B cell (primary cell): ENCODE data around the gene ZNF525. TPM values are rescaled to one million over a fixed set of nuclear protein-coding genes. Genes with fewer than 3 reads are reported as not detected.
"Not testable (repeated sequence)": the region's sequence is repeated elsewhere in the genome, so short reads cannot be mapped to it uniquely, and the experiment has no call there.

Experiments
- ATAC-seq: fragments of 200-7000 bp; cut with Tn5 transposase; one replicate; pipeline ENCODE4 v1.10.0; 2021; ENCODE audit warnings: low read depth, mild to moderate bottlenecking, moderate number of reproducible peaks, moderate library complexity
- CTCF ChIA-PET: fragments of 350-600 bp; sonication (Branson Sonifier 250); formaldehyde crosslinking; loops from one replicate; lab custom pipeline; 2021; ENCODE audit warnings: antibody characterized with exemption, inconsistent platforms; lab: Charles Lee
- POLR2A ChIA-PET: fragments of 350-600 bp; sonication (Branson Sonifier 250); formaldehyde crosslinking; loops from one replicate; lab custom pipeline; 2021; ENCODE audit warnings: antibody characterized with exemption; lab: Charles Lee
- DNase-seq: peaks from one replicate; pipeline ENCODE4 v3.0.0; 2013
- H2AFZ ChIP-seq: 2 replicates; pipeline ENCODE4 v1.6.1; 2012; ENCODE audit warnings: mild to moderate bottlenecking, low read depth, low read length; ENCODE audit not compliant: insufficient read depth, poor library complexity, severe bottlenecking
- H3K27ac ChIP-seq, 2 donors: 1 replicate in 1 of 2; 2 replicates in 1 of 2; pipeline ENCODE4 v1.5.1; 2012 to 2013; ENCODE audit warnings: low read length in 2 of 2, mild to moderate bottlenecking in 2 of 2, moderate library complexity in 1 of 2
- H3K27me3 ChIP-seq, 4 experiments: fragments of 200-600 bp in 1 of 4; sonication (generic) in 1 of 4; replicated peaks in 1 of 4; 1 replicate in 2 of 4; 2 replicates in 2 of 4; pipeline versions ENCODE4 v1.6.1 to v1.7.0; 2013 to 2016; ENCODE audit warnings: low read length in 3 of 4, mild to moderate bottlenecking in 2 of 4, mixed read lengths in 1 of 4, moderate library complexity in 1 of 4; ENCODE audit not compliant: insufficient read depth in 4 of 4, control insufficient read depth in 3 of 4; ENCODE audit errors: control extremely low read depth in 1 of 4
- H3K36me3 ChIP-seq, 2 experiments: replicated peaks in 1 of 2; 1 replicate in 1 of 2; 2 replicates in 1 of 2; pipeline versions ENCODE4 v1.6.1 to v1.7.1; 2013; ENCODE audit warnings: low read length in 1 of 2; ENCODE audit not compliant: insufficient read depth in 2 of 2, control insufficient read depth in 1 of 2; ENCODE audit errors: control extremely low read depth in 1 of 2, extremely low read depth in 1 of 2
- H3K4me1 ChIP-seq, 2 donors: fragments of 200-600 bp in 1 of 2; sonication (generic) in 1 of 2; 1 replicate in 1 of 2; 2 replicates in 1 of 2; pipeline versions ENCODE4 v1.5.1 to v1.6.1; 2013 to 2017; ENCODE audit warnings: low read length in 2 of 2; ENCODE audit not compliant: control insufficient read depth in 2 of 2, insufficient read depth in 2 of 2
- H3K4me2 ChIP-seq: replicated peaks from 2 replicates; pipeline ENCODE3; 2012; ENCODE audit warnings: mild to moderate bottlenecking, low read depth, low read length; ENCODE audit not compliant: poor library complexity, severe bottlenecking
- H3K4me3 ChIP-seq, 5 experiments: fragments of 200-600 bp in 1 of 5; sonication (generic) in 1 of 5; 1 replicate in 3 of 5; 2 replicates in 2 of 5; pipeline versions ENCODE4 v1.5.1 to v1.7.0; 2011 to 2016; ENCODE audit warnings: low read length in 4 of 5, mild to moderate bottlenecking in 4 of 5, low read depth in 2 of 5, control low read depth in 1 of 5, moderate library complexity in 1 of 5; ENCODE audit not compliant: insufficient read depth in 1 of 5; ENCODE audit errors: control extremely low read depth in 1 of 5, extremely low read depth in 1 of 5
- H3K79me2 ChIP-seq: fragments of 200-600 bp; sonication (generic); one replicate; pipeline ENCODE4 v1.6.0; 2016; ENCODE audit warnings: low read length; ENCODE audit not compliant: control insufficient read depth, insufficient read depth
- H3K9ac ChIP-seq: fragments of 200-600 bp; sonication (generic); 2 replicates; pipeline ENCODE4 v1.6.1; 2017; ENCODE audit warnings: mild to moderate bottlenecking, low read length, moderate library complexity
- H3K9me3 ChIP-seq, 3 donors: one replicate each; pipeline versions ENCODE4 v1.6.1 to v1.7.1; 2013; ENCODE audit warnings: low read length in 2 of 3; ENCODE audit not compliant: control insufficient read depth in 2 of 3, insufficient read depth in 1 of 3; ENCODE audit errors: control extremely low read depth in 1 of 3
- H4K20me1 ChIP-seq: 2 replicates; pipeline ENCODE4 v1.6.0; 2012; ENCODE audit warnings: mild to moderate bottlenecking, low read length; ENCODE audit not compliant: insufficient read depth, control insufficient read depth, poor library complexity, severe bottlenecking
- H3K27ac Mint-ChIP-seq: one replicate; pipeline ENCODE4 v1.8.0; 2021; ENCODE audit warnings: mixed read lengths
- H3K27me3 Mint-ChIP-seq: one replicate; pipeline ENCODE4 v1.8.0; 2021; ENCODE audit warnings: mixed read lengths
- H3K4me1 Mint-ChIP-seq: one replicate; pipeline ENCODE4 v1.8.0; 2021; ENCODE audit warnings: mixed read lengths
- H3K4me3 Mint-ChIP-seq: one replicate; pipeline ENCODE4 v1.8.0; 2021; ENCODE audit warnings: mixed read lengths
- H3K9me3 Mint-ChIP-seq: one replicate; pipeline ENCODE4 v1.8.0; 2022; ENCODE audit warnings: mixed read lengths; ENCODE audit not compliant: insufficient read depth
- CTCF ChIP-seq: fragments of 200-600 bp; IDR thresholded peaks from one replicate; pipeline ENCODE4 v1.8.0; 2022; ENCODE audit warnings: antibody characterized with exemption, mild to moderate bottlenecking
- EZH2 ChIP-seq: IDR thresholded peaks from 2 replicates; pipeline ENCODE4 v1.6.1; 2012; ENCODE audit warnings: borderline replicate concordance, low read depth, mild to moderate bottlenecking, moderate library complexity, low read length; ENCODE audit not compliant: insufficient read depth, poor library complexity, severe bottlenecking
- WGBS: methylation state at CpG from one replicate; pipeline ENCODE4 v1.1.5; 2013; ENCODE audit warnings: missing lambda C conversion rate; ENCODE audit not compliant: insufficient coverage; 5-methylcytosine and 5-hydroxymethylcytosine counted together
- intact Hi-C: fragments of 100-400 bp; cut with micrococcal nuclease; formaldehyde crosslinking; loops from one replicate; pipeline ENCODE4 v1.10.0; 2022
- polyA plus RNA-seq: library from polyadenylated mRNA; depleted of rRNA; stranded (reverse); fragments of >200 nt; gene quantifications from 2 replicates; pipeline ENCODE4 v1.2.3, GENCODE V29; 2012
- total RNA-seq, 2 donors: library from RNA; stranded (reverse); fragments of 120-200 nt in 1 of 2; gene quantifications; 1 replicate in 1 of 2; 2 replicates in 1 of 2; pipeline versions ENCODE4 v1.2.3 to v1.2.4, GENCODE V29; 2013 to 2022

Gene ZNF525
- total and polyA plus RNA-seq, 2 donors (not counting 1 experiment from before 2014, with no cell fraction given): 7.5 to 33.8 TPM

GRCh38 chr19:53396525-53396868 lies 31.0 kb downstream of the ZNF525 start:
- peak overlapping the region; percentile 86 for H3K4me3 Mint-ChIP-seq
- H3K9me3 Mint-ChIP-seq: no peaks in the 10 kb centered on the region
- no peak overlapping the region for H3K27ac Mint-ChIP-seq
- peak overlapping the region; percentile 89 for H3K4me2 ChIP-seq
- no peak overlapping the region for H3K4me3 ChIP-seq
- H3K79me2 ChIP-seq: peaks cover 29% of the 10 kb centered on the region
- no peaks in the 10 kb centered on the region for H3K27me3 Mint-ChIP-seq
- peaks cover 0 to 42% (median 2%) of the 10 kb centered on the region in 3 donors for H3K9me3 ChIP-seq
- no peak overlapping the region for H3K9ac ChIP-seq
- H4K20me1 ChIP-seq: no peaks in the 10 kb centered on the region
- H2AFZ ChIP-seq: no peak overlapping the region
- H3K4me1 Mint-ChIP-seq: peaks cover 27% of the 10 kb centered on the region
- no peak overlapping the region for H3K27ac ChIP-seq
- peaks cover 11 to 16% of the 10 kb centered on the region in 2 donors for H3K4me1 ChIP-seq
- H3K27me3 ChIP-seq: no peaks in the 10 kb centered on the region
- ATAC-seq: no peak
- ChIA-PET POLR2A (interaction anchor here (0.6 to 1.3 kb wide), 2 partner anchors 35 to 689 kb away, joined by 4 read pairs; partner anchors contain the start of gene ZNF761), CTCF (interaction anchor here (0.5 to 0.7 kb wide), 2 partner anchors 658 to 805 kb away, joined by 3 read pairs; no protein-coding TSS in a partner anchor)
- peaks cover 6 to 29% of the 10 kb centered on the region in 2 experiments for H3K36me3 ChIP-seq
- intact Hi-C loops: no loop called here
- WGBS: no CpG with 5 or more reads among the region's 1 CpG
- DNase-seq: no peak
- no peak for TF ChIP-seq EZH2
- TF ChIP-seq CTCF: no peak

GRCh38 chr19:53397918-53398317 lies 32.4 kb downstream of the ZNF525 start:
- H3K27ac Mint-ChIP-seq, ATAC-seq, H3K27me3 ChIP-seq, H4K20me1 ChIP-seq, CTCF ChIA-PET, H3K4me3 ChIP-seq, H2AFZ ChIP-seq, H3K9me3 Mint-ChIP-seq, DNase-seq, H3K4me2 ChIP-seq, POLR2A ChIA-PET, H3K27me3 Mint-ChIP-seq, intact Hi-C loops, H3K9ac ChIP-seq, H3K27ac ChIP-seq: not testable (repeated sequence)
- Histone ChIP-seq H3K9me3 (peaks cover 2 to 42% (median 2%) of the 10 kb centered on the region in 3 donors), H3K79me2 (peaks cover 29% of the 10 kb centered on the region), H3K36me3 (peaks cover 7 to 38% of the 10 kb centered on the region in 2 experiments), H3K4me1 (peaks cover 11 to 16% of the 10 kb centered on the region in 2 donors)
- no CpG with 5 or more reads among the region's 1 CpG for WGBS
- Mint-ChIP-seq H3K4me3 (peak overlapping the region; percentile 6), H3K4me1 (peaks cover 27% of the 10 kb centered on the region)
